ENCODE measurements around the gene SERPINA5. TPM values are rescaled to one million over a fixed set of nuclear protein-coding genes. Genes with fewer than 3 reads are reported as not detected.

SERPINA5 gene
- total RNA-seq, 1 donor from 2014 or later, result 655 TPM

DNA sequence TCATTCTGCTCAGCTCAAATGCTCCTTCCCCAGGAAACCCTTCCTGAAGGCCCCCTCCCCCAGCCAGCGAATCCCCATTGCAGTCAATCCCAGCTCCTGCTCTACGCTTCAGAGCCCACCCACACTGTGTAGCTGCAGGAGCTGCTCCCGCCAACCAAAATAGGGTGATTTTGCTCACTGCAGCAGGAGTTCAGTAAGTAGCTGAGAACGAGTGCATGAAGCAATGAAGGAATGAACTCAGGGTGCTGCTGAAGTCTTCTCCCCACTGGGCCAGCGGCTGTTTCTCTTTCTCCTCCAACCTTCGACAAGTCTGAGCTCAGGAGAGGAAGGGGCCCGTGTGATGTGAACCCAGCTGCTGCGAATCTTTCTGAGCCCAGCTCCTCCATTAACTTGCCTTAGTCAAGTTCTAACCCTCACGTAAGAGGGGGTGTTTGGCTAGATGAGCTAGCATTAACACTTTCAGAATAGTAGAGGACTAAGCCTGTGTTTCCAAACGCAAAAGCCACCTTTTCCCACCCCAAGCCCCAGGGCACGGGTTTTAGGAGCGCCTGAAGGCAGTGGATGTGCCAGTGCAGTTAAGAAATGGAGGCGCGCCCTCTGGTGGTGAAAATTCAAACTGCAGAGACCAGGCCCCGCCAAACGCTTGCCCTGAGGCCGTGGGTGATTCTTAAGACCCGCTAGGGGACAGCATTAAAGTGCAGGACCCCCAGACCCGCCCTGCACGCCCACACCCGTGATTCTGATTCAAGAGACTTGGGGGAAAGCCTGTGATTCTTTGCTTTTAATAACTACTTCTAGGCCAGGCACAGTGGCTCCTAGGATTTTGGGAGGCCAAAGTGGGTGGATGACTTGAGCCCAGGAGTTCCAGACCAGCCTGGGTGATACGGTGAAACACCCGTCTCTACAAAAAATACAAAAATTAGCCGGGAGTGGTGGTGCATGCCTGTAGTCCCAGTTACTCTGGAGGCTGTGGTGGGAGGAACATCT, 31.9 kb upstream of the SERPINA5 start:
- DNase-seq (ENCODE audit: low spot score), result peak; percentile 47

DNA sequence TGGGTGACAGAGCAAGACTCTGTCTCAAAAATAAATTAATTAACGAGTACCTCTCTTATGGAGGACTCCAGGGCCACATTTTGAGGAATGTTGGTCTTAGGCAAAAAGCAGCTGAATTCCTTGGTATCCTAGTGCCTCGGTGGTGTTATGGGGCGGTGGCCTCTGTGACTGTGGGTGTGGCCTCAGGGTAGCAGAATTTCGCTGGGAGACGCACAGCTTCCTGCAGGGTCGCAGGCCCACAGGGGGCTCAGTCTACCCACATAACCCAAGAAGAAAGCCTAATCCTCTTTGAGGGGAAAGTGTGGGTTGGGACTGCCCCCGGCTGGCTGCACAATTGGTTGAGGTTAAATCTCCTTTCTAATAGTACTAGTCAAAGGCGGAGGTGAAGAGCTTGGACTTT, 31.2 kb upstream of the SERPINA5 start:
- no peak for DNase-seq (ENCODE audit: low spot score)

DNA sequence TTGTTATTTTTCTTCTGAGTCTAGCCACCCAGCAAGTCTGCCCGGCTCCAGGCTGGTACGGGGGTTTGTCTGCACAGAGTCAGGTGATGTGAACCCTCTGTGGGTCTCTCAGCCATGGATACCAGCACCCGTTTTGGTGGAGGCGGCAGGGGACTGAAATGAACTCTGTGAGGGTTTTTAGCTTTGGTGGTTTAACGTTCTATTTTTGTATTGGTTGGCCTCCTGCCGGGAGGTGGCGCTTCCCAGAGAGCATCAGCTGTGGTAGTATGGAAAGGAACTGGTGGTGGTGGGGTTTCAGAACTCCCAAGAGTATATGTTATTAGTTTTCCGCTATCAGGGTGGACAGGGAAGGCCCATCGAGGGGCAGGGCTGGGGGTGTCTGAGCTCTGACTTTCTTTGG, 25.2 kb upstream of the SERPINA5 start:
- no peak for DNase-seq (ENCODE audit: low spot score)

DNA sequence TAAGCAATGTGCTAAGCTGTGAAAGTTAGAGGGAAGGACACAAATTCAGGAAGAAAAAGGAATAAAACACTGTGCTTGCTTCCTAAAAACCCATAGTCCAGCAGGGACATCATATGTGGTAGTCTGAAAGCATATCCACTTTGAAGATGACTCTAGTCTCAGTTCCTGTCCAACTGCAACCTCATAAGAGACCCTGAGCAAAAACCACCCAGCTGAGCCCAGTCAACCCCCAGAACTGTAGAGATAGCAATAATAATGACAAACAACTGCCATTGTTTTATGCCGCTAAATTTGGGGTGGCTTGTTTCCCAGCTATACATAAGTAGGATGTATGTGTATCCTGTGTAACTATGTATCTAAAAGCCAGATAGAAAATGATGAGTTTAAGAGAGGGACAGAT, 23.9 kb upstream of the SERPINA5 start:
- DNase-seq (ENCODE audit: low spot score), result no peak

DNA sequence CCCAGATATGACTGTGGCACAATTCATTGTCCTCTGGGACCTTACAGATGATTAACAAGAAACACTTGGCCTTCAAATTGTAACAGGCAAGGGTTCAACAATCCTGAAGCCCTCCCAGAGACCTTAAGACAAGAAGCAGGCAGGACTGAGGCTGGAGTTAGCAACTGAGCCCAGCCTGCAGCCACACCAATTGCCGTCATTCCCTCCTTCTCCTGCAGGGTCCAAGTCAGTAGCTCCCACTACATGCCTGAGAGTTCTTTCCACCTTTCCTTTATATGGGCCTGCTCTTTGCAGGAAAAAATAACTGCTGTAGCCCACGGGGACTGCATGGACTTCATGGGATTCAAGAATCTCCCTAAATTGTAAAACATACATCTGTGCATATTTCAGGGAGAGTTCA, 22.4 kb upstream of the SERPINA5 start:
- no peak for DNase-seq (ENCODE audit: low spot score)

DNA sequence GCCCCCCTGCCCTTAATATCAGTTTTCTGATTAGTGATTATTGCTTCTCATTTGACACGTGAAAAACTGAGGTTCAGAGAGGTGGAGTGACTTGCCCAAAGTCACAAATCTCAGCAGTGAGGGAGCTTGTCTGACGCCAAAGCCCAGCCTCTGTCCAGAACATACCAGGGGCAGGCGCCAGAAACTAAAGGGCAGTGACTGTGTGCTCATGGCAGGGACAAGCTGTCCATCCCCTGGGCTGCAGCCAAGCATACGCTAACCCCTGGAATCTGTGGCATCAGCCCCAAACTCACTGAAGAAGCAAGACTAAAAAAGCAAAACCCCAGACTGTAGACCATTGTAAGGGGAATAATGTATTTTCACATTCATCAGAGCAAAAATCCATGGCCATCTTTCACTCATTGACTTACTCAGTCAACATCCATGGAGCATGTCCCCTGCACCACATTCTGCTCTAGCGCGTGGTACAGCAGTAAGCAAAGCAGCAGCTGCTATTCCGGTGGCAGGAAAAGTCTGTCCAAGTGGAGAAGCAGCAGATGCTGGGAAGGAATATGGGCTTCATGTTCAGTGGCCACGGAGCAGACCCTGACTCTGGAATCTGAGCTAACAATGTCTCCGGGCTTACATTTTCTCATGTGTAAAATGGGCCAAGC, 21.5 kb upstream of the SERPINA5 start:
- no peak for DNase-seq (ENCODE audit: low spot score)

DNA sequence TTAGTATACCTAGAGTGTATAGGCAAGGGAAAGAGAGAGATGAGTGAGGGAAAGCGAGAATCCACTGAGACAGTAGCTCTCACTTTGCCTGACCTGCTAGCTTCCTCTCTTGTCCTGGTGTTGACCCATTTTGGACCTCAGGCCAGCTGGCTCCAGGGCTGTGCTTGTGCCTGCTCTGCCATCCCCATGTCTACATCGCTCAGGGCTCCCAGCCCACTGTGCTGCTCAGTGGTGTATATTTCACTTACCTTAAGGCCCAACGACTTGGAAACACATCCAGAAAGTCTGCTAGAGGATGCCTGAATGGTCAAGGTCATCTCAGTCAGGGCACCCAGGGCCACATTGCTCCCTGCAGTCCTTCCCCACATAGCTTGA, 20.9 kb upstream of the SERPINA5 start:
- DNase-seq (ENCODE audit: low spot score), result no peak

DNA sequence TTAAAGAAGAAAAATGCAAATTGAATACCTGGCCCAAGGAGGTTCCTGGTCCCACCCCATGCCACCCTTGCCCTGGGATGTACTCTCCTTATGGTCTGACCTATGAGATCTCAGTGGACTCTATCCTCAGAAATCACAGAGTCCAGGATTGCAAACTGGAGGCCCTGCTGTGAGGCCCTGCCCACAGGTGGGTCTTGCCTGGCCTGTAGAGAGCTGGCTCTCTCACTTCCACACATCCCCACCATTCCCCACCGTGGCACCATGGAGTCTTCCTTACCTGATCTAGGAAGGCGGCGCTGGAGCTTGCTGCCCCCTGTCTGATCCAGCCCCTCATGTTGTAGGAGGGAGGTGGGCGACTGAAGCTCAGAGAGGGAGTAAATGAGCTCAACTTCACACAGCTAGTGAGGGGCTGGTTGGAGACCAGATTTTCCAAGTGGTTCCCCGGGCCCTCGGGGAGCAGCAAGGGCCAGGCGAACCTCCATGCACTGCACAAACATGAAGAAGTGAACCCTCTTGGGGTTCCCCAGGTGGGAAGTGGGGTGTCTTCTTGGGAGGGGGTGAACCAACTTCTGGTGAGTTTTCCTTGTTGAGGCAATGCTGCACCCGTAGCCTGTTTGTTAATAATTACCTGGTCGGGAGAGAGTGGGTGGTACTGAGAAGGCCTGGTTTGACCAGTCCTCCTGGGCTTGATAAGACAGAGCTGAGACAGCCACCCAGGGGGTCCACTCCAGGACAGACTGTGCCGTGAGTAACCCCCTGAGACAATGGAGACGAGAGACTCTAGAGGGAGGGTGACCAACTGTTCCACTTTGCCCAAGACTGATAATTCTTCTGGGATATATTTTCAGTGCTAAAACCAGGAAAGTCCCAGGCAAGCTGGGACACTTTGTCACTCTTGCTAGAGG, 20.2 kb upstream of the SERPINA5 start, which contains the start of gene SERPINA4:
TSS of gene SERPINA4 (plus strand) at position 692 of the 905 bp plus-strand sequence. CDS start 2,041 bp downstream, outside the sequence.
- DNase-seq (ENCODE audit: low spot score), result peak; percentile 65

GRCh38 chr14:94561656-94562010, 19.6 kb upstream of the SERPINA5 start:
- no peak for DNase-seq (ENCODE audit: low spot score)

DNA sequence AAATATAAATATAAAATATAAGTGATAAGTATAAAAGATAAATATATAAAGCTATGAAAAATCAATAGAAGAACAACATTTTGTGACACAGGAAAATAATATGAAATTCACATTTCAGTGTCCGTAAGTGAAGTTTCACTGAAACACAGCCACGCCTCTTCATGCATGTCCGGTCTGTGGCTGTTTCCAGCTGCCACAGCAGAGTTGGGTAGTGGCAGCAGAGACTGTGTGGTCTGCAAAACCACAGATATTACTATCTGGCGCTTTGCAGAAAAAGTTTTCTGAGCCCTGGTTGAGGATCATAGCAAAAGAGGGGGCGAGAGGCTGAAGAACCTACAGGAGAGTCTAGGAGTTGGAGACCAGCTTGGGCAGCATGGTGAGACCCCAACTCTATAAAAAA, 19.2 kb upstream of the SERPINA5 start:
- no peak for DNase-seq (ENCODE audit: low spot score)

- no peak for DNase-seq (ENCODE audit: low spot score)
These were observed 18.0 kb upstream of the SERPINA5 start for GRCh38 chr14:94562941-94563883.

DNA sequence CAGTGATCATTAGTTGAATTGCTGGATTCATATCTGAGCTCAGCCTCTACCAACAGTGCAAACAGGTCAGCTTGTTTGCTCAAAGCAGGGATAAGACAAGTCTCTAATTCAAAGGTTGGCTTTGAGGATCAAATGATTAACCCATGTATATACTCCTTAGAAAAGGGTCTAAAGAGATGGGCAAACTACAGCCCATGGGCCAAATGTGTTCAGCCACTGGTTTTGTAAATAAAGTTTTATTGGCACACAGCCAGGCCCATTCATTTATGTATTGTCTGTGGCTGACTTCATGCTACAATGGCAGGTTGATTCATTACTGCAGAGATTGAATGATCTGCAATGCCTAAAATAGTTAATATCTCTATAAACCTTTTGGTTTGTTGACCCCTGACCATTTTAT, 16.8 kb upstream of the SERPINA5 start:
- DNase-seq (ENCODE audit: low spot score), result no peak

DNA sequence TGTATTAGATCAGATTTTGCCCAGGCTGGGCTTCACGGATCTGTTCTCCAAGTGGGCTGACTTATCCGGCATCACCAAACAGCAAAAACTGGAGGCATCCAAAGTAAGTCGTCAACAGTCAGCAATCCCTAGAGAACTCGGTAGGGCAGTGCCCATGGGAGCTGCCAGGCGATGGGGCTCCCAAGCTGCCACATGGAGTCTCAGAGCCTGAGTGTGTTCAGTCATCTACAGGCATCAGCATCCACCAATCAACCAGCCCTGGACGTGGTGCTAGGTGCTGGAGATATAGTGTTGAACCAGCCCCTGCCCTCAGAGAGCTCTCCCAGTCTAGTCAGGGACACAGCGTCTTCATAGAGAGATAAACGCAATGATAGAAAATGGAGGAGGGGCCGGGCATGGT, 13.0 kb upstream of the SERPINA5 start:
- no peak for DNase-seq (ENCODE audit: low spot score)

- DNase-seq (ENCODE audit: low spot score), result no peak
These were observed 11.7 kb upstream of the SERPINA5 start for GRCh38 chr14:94569381-94570001.

- no peak for DNase-seq (ENCODE audit: low spot score)
These were observed 11.2 kb upstream of the SERPINA5 start for GRCh38 chr14:94570002-94570400.

DNA sequence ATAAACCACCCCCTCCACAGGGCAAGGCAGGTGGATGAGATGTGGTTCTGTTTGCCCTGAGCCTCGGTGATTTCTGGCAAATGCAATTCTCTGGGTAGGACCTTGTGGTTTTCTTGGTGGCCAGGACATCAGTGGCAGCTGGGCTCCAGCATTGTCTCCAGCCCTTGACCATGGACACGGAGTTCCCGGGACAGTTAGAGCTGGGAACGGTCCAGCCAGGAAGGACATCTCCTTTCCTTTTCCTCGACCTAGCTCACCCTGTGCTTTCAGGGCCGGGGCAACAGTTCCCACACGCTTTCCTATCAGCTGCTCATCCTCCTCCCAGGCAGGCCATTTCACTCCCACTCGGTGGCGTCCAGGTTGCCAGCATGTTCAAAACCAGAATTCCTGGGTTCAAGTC, 10.8 kb upstream of the SERPINA5 start:
- no peak for DNase-seq (ENCODE audit: low spot score)

DNA sequence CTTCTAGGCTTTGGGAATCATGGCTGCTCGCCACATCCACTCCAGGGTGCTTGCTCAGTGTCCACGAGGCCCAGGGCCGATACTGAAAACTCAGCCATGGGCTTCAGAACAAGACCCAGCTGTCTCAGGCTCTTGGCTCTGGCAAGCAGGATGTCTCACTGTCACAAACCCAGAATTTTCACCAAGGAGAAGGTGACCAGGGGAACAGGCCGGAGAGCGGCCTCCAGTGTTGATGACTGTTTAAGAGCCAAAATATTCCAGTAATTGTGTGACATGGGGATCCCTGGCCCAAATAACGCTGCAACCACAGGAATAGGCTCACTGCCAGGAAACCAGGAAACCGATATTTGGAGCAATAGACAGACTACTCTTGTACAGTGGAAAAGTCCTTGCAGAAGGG, 9.8 kb upstream of the SERPINA5 start:
- no peak for DNase-seq (ENCODE audit: low spot score)

DNA sequence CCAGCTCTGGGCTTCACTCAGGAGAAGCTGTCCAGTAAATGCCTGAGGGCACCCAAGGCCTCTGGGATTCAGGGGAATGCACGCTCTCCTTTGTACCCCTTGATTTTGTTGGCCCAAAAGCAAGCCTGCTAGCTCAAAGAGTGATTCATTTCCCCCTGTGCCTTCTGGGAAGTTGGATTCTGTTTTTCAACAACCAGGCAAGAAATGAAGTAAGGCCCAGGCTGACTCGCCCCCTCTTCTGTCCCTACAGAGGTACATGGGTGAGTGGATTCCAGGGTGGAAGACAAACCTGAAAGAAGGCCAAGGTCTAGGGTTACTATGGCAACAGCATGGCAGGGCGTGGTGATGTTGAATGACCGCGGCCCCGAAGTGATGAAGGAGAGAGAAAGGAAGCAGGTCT, 9.3 kb upstream of the SERPINA5 start:
- no peak for DNase-seq (ENCODE audit: low spot score)

- DNase-seq (ENCODE audit: low spot score), result no peak
These were observed 8.5 kb upstream of the SERPINA5 start for GRCh38 chr14:94572637-94573303.
